Brain pericyte (primary cell): ENCODE results near the gene FAM228A.

ENCODE experiments used
- DNase-seq: peaks from one replicate; pipeline ENCODE4 v3.0.0-alpha.2; 2012; ENCODE audit warnings: low read depth, low spot score

The FAM228A gene

GRCh38 chr2:24225499-24226242 lies 50.8 kb downstream of the FAM228A start:
- no peak for DNase-seq

- no peak for DNase-seq
Observed at GRCh38 chr2:24228470-24228869, 53.6 kb downstream of the FAM228A start.

- no peak for DNase-seq
Observed at GRCh38 chr2:24231461-24231881, 56.6 kb downstream of the FAM228A start.

GRCh38 chr2:24233321-24233720 lies 58.5 kb downstream of the FAM228A start:
- no peak for DNase-seq

GRCh38 chr2:24237313-24237712 lies 62.5 kb downstream of the FAM228A start:
- DNase-seq = no peak

- no peak for DNase-seq
Observed at GRCh38 chr2:24238158-24238557, 63.3 kb downstream of the FAM228A start.

- no peak for DNase-seq
Observed at GRCh38 chr2:24239553-24239952, 64.7 kb downstream of the FAM228A start.
